Cardiac muscle cell (in vitro differentiated cells and primary cell): Measurements from ENCODE around the gene PPP1CA. TPM values are rescaled to one million over a fixed set of nuclear protein-coding genes. Genes with fewer than 3 reads are reported as not detected.

Source experiments
- DNase-seq, 2 donors: peaks; one replicate each; pipeline versions ENCODE4 v3.0.0 to v3.0.0-alpha.2; 2010 to 2017; ENCODE audit warnings: low read depth in 1 of 2, low spot score in 1 of 2
- H3K27ac ChIP-seq: fragments of 200-600 bp; sonication (generic); 2 replicates; pipeline ENCODE4 v1.5.1; 2016
- H3K27me3 ChIP-seq: fragments of 200-600 bp; sonication (generic); 2 replicates; pipeline ENCODE4 v1.6.0; 2016; ENCODE audit warnings: control low read depth
- H3K36me3 ChIP-seq: fragments of 200-600 bp; sonication (generic); 2 replicates; pipeline ENCODE4 v1.5.1; 2016; ENCODE audit warnings: control low read depth
- H3K4me1 ChIP-seq: fragments of 200-600 bp; sonication (generic); 2 replicates; pipeline ENCODE4 v1.8.1; 2017; ENCODE audit warnings: low read depth, mild to moderate bottlenecking, mixed run types
- H3K4me3 ChIP-seq: fragments of 200-600 bp; sonication (generic); 2 replicates; pipeline ENCODE4 v1.5.1; 2016; ENCODE audit warnings: mild to moderate bottlenecking
- H3K9me3 ChIP-seq: fragments of 200-600 bp; sonication (generic); 2 replicates; pipeline ENCODE4 v1.5.1; 2017; ENCODE audit warnings: low read depth, mild to moderate bottlenecking, control low read depth
- CTCF ChIP-seq: IDR thresholded peaks from 2 replicates; pipeline ENCODE4 v1.5.1; 2012; ENCODE audit warnings: low read depth, mild to moderate bottlenecking, low read length
- polyA plus RNA-seq: library from polyadenylated mRNA; unstranded; fragments of >200 nt; fragmentation: Nextera tagmentation; extraction: Ambion mirVana; gene quantifications from 2 replicates; pipeline ENCODE4 v1.2.1, GENCODE V29; 2016
- total RNA-seq: library from RNA; depleted of rRNA; stranded (reverse); fragments of >200 nt; gene quantifications from 2 replicates; pipeline ENCODE4 v1.2.3, GENCODE V29; 2016

The PPP1CA gene
- total and polyA plus RNA-seq, 2 experiments from 2014 or later = 142 to 235 TPM

GRCh38 chr11:67349036-67349435 lies 52.6 kb downstream of the PPP1CA start:
- DNase-seq = no peak
- H3K27me3 ChIP-seq = no peaks in the 10 kb centered on the region

More at GRCh38 chr11:67349036-67349435, 52.6 kb downstream of the PPP1CA start:
- Histone ChIP-seq H3K4me3 (no peak overlapping the region), H3K27ac (no peak overlapping the region), H3K36me3 (no peaks in the 10 kb centered on the region), H3K9me3 (no peaks in the 10 kb centered on the region), H3K4me1 (peaks cover 7% of the 10 kb centered on the region)
- no peak for TF ChIP-seq CTCF

Other genes with a start within 250 kb of the PPP1CA start
- gene GRK2, start 135.4 kb downstream of the PPP1CA start, total RNA-seq = 49.1 and 72.1 TPM in 2 replicates
- 62.9 and 85.1 TPM in 2 replicates for gene GRK2, start 135.4 kb downstream of the PPP1CA start, polyA plus RNA-seq
- 50.7 and 53.5 TPM in 2 replicates for gene ANKRD13D, start 112.6 kb downstream of the PPP1CA start, total RNA-seq
- 39.4 and 47.6 TPM in 2 replicates for gene ANKRD13D, start 112.6 kb downstream of the PPP1CA start, polyA plus RNA-seq
- gene SSH3, start 98.3 kb downstream of the PPP1CA start, total RNA-seq = 18.7 and 39.9 TPM in 2 replicates
- gene SSH3, start 98.3 kb downstream of the PPP1CA start, polyA plus RNA-seq = 26.7 and 28.0 TPM in 2 replicates
- 64.4 and 74.9 TPM in 2 replicates for gene POLD4, start 48.3 kb downstream of the PPP1CA start, total RNA-seq
- gene POLD4, start 48.3 kb downstream of the PPP1CA start, polyA plus RNA-seq = 49.8 and 51.9 TPM in 2 replicates
- gene CLCF1, start 28.3 kb downstream of the PPP1CA start, total RNA-seq = 1.1 and 2.4 TPM in 2 replicates
- 0.09 and 0.16 TPM in 2 replicates for gene CLCF1, start 28.3 kb downstream of the PPP1CA start, polyA plus RNA-seq
- gene RAD9A, start 9.9 kb downstream of the PPP1CA start, total RNA-seq = 24.4 and 27.5 TPM in 2 replicates
- 22.2 and 25.2 TPM in 2 replicates for gene RAD9A, start 9.9 kb downstream of the PPP1CA start, polyA plus RNA-seq
- gene TBC1D10C, start 2.2 kb upstream of the PPP1CA start, total RNA-seq = 0.11 TPM in 1 of 2 replicates, not detected in the other
- gene TBC1D10C, start 2.2 kb upstream of the PPP1CA start, polyA plus RNA-seq = 0.23 and 1.2 TPM in 2 replicates
- 1.4 and 1.6 TPM in 2 replicates for gene CARNS1, start 13.8 kb upstream of the PPP1CA start, total RNA-seq
- 2.1 and 4.8 TPM in 2 replicates for gene CARNS1, start 13.8 kb upstream of the PPP1CA start, polyA plus RNA-seq
- gene RPS6KB2, start 26.6 kb upstream of the PPP1CA start, total RNA-seq = 88.0 and 97.0 TPM in 2 replicates
- gene RPS6KB2, start 26.6 kb upstream of the PPP1CA start, polyA plus RNA-seq = 92.5 and 93.8 TPM in 2 replicates
- gene PTPRCAP, start 35.8 kb upstream of the PPP1CA start, total RNA-seq = 4.1 and 6.1 TPM in 2 replicates
- gene PTPRCAP, start 35.8 kb upstream of the PPP1CA start, polyA plus RNA-seq = 2.5 and 3.2 TPM in 2 replicates
- 59.9 and 74.7 TPM in 2 replicates for gene CORO1B, start 41.6 kb upstream of the PPP1CA start, total RNA-seq
- 51.1 and 61.5 TPM in 2 replicates for gene CORO1B, start 41.6 kb upstream of the PPP1CA start, polyA plus RNA-seq
- 0.35 TPM in 1 of 2 replicates, not detected in the other for gene GPR152, start 50.9 kb upstream of the PPP1CA start, total RNA-seq
- not detected in 2 replicates for gene GPR152, start 50.9 kb upstream of the PPP1CA start, polyA plus RNA-seq
- 0.32 TPM in 1 of 2 replicates, not detected in the other for gene CABP4, start 53.5 kb upstream of the PPP1CA start, total RNA-seq
- 0.55 TPM in 1 of 2 replicates, not detected in the other for gene CABP4, start 53.5 kb upstream of the PPP1CA start, polyA plus RNA-seq
- gene TMEM134, start 67.4 kb upstream of the PPP1CA start, total RNA-seq = 166 and 326 TPM in 2 replicates
- gene TMEM134, start 67.4 kb upstream of the PPP1CA start, polyA plus RNA-seq = 255 and 272 TPM in 2 replicates
- gene AIP, start 81.2 kb upstream of the PPP1CA start, total RNA-seq = 64.7 and 73.7 TPM in 2 replicates
- gene AIP, start 81.2 kb upstream of the PPP1CA start, polyA plus RNA-seq = 40.4 and 46.4 TPM in 2 replicates
- gene PITPNM1, start 103.5 kb upstream of the PPP1CA start, total RNA-seq = 58.5 and 117 TPM in 2 replicates
- gene PITPNM1, start 103.5 kb upstream of the PPP1CA start, polyA plus RNA-seq = 24.8 and 26.3 TPM in 2 replicates
- gene CDK2AP2, start 106.3 kb upstream of the PPP1CA start, total RNA-seq = 38.5 and 78.0 TPM in 2 replicates
- 60.8 and 136 TPM in 2 replicates for gene CDK2AP2, start 106.3 kb upstream of the PPP1CA start, polyA plus RNA-seq
- gene CABP2, start 121.6 kb upstream of the PPP1CA start, total RNA-seq = not detected in 2 replicates
- gene CABP2, start 121.6 kb upstream of the PPP1CA start, polyA plus RNA-seq = not detected in 2 replicates
- gene GSTP1, start 182.0 kb upstream of the PPP1CA start, total RNA-seq = 957 and 1,963 TPM in 2 replicates
- gene GSTP1, start 182.0 kb upstream of the PPP1CA start, polyA plus RNA-seq = 788 and 1,052 TPM in 2 replicates
- gene NDUFV1, start 205.1 kb upstream of the PPP1CA start, total RNA-seq = 430 and 526 TPM in 2 replicates
- gene NDUFV1, start 205.1 kb upstream of the PPP1CA start, polyA plus RNA-seq = 447 and 449 TPM in 2 replicates
- 6.9 and 24.3 TPM in 2 replicates for gene NUDT8, start 228.1 kb upstream of the PPP1CA start, total RNA-seq
- 17.3 and 18.7 TPM in 2 replicates for gene NUDT8, start 228.1 kb upstream of the PPP1CA start, polyA plus RNA-seq
- not detected in 2 replicates for gene TBX10, start 237.9 kb upstream of the PPP1CA start, total RNA-seq
- gene TBX10, start 237.9 kb upstream of the PPP1CA start, polyA plus RNA-seq = 1.1 and 1.2 TPM in 2 replicates
- not detected in 2 replicates for gene ACY3, start 248.9 kb upstream of the PPP1CA start, total RNA-seq
- not detected in 2 replicates for gene ACY3, start 248.9 kb upstream of the PPP1CA start, polyA plus RNA-seq